Skeletal muscle cell (primary cell): Measurements from ENCODE around the gene NBPF11.
"Not testable (repeated sequence)": the region's sequence is repeated elsewhere in the genome, so short reads cannot be mapped to it uniquely, and the experiment has no call there.

ENCODE experiments used
- DNase-seq: peaks from one replicate; pipeline ENCODE4 v3.0.0-alpha.2; 2010; ENCODE audit warnings: low read depth
- H3K4me3 ChIP-seq: 2 replicates; pipeline ENCODE4 v1.5.1; 2011; ENCODE audit warnings: low read depth, mild to moderate bottlenecking, control low read depth, low read length, moderate library complexity

Gene NBPF11

GRCh38 chr1:148150945-148151344 is 1.1 kb downstream of the NBPF11 start:
- peak overlapping the region; percentile 58 for H3K4me3 ChIP-seq
- not testable (repeated sequence) for DNase-seq

- DNase-seq, H3K4me3 ChIP-seq: not testable (repeated sequence)
Observed at GRCh38 chr1:148150014-148150413, 2.1 kb downstream of the NBPF11 start.

DNA sequence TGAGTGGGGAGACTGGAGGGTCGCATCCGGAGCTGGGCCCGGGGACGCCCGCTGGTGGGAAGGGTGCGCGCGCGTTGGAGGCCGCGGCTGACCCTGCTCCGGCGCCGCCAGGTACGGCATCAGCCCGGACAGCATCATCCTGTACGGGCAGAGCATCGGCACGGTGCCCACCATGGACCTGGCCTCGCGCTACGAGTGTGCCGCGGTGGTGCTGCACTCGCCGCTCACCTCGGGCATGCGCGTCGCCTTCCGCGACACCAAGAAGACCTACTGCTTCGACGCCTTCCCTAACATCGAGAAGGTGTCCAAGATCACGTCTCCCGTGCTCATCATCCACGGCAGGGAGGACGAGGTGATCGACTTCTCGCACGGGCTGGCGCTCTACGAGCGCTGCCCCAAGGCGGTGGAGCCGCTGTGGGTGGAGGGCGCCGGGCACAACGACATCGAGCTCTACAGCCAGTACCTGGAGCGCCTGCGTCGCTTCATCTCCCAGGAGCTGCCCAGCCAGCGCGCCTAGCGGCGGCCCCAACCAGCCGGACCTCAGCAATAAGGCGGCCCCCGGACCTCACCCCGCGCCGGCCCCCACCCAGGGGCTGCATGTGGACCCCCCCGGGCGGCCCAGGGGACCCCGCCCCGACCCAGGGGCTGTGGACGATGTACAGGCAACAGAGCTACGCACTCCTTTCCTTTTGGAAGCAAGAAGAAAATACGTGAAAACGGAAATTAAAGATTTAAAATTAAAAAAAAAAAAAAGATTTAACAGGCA is 2.8 kb downstream of the NBPF11 start:
- H3K4me3 ChIP-seq, DNase-seq: not testable (repeated sequence)

- DNase-seq, H3K4me3 ChIP-seq: not testable (repeated sequence)
Observed at GRCh38 chr1:148147052-148147838, 4.8 kb downstream of the NBPF11 start.

- DNase-seq, H3K4me3 ChIP-seq: not testable (repeated sequence)
Observed at GRCh38 chr1:148146191-148146997, 5.7 kb downstream of the NBPF11 start.

DNA sequence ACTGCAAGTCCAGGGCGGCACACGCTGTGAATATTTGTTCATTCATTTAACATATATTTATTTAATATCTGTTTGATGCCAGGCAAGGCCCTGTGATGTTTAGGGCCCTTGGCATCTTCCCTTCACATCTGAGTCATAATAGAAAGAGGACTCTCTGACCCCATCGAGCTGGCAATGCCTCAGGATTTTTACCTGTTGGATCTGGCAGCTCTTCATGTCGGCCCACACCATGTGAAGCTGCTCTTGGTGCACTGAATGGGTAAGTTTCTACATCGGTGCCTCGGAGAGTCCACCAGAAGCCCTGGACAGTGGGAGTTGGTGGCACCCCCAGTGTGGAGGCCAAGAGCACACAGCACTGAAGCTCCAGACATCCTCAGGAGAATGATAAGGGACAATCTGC is 8.9 kb downstream of the NBPF11 start:
- not testable (repeated sequence) for DNase-seq, H3K4me3 ChIP-seq

- DNase-seq, H3K4me3 ChIP-seq: not testable (repeated sequence)
Observed at GRCh38 chr1:148141936-148142335, 10.1 kb downstream of the NBPF11 start.

GRCh38 chr1:148138606-148139005 is 13.5 kb downstream of the NBPF11 start:
- H3K4me3 ChIP-seq, DNase-seq: not testable (repeated sequence)

DNA sequence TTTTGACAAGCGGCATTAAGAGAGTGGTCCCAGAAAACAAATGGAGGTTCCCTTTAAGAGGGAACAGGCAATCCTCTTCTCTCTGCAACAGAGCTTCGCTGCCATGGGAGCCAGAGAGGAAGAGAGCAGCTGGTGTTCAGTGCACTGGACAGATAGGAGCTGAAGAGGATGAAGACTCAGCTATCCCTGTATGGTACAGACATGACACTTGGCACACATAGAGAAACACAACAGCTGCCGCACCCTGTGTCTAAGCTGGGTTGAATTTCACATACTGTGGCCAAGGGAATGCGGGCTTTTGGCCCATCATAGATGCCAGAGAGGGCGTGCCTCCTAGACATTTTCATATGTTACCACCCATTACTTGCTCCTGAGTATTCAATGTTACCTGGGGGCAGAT is 29.7 kb downstream of the NBPF11 start:
- peak; percentile 2 for DNase-seq
- not testable (repeated sequence) for H3K4me3 ChIP-seq

DNA sequence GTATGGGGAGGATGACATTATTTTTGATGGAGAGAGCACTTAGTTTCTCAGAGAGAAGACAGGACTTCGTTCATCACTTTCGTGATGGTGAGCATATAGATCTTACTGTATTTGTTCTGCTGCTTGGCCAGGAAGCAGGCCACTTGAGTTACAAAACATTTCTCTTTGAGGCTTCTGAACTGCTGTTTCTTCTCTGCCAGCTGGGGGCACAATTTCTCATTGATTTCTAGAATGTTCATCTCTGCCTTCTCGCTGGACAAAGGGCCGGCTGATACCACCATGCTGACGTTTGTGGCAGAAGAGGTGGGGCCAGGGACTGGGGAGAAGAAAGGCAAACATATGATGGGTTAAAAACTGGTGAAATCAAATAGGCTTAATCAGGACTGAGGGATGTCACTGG is 31.7 kb downstream of the NBPF11 start:
- not testable (repeated sequence) for DNase-seq

GRCh38 chr1:148095732-148096131 is 56.3 kb downstream of the NBPF11 start:
- not testable (repeated sequence) for H3K4me3 ChIP-seq, DNase-seq

More for the DNA sequence above, 31.7 kb downstream of the NBPF11 start:
- not testable (repeated sequence) for H3K4me3 ChIP-seq

GRCh38 chr1:148086196-148086595 is 65.9 kb downstream of the NBPF11 start:
- not testable (repeated sequence) for DNase-seq

DNA sequence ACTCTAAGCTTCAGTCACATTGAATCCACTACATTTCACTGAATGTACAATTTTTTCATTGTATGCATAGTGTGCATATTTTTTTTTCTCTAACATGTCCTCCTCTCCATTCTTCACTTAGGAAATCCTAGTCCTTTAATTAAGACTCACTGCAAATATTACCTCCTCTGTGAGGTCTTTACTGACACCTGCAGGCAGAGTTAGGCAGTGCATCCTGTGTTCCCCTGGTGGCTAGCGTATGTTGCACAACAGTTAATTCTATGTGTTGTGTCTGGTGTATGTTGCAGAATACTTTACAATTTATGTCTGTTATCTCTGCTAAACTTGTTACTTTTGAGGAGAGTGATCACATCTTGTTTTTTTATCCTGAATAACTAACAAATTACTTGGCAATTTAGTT is 70.9 kb downstream of the NBPF11 start:
- not testable (repeated sequence) for H3K4me3 ChIP-seq, DNase-seq

More at GRCh38 chr1:148086196-148086595, 65.9 kb downstream of the NBPF11 start:
- H3K4me3 ChIP-seq: not testable (repeated sequence)

DNA sequence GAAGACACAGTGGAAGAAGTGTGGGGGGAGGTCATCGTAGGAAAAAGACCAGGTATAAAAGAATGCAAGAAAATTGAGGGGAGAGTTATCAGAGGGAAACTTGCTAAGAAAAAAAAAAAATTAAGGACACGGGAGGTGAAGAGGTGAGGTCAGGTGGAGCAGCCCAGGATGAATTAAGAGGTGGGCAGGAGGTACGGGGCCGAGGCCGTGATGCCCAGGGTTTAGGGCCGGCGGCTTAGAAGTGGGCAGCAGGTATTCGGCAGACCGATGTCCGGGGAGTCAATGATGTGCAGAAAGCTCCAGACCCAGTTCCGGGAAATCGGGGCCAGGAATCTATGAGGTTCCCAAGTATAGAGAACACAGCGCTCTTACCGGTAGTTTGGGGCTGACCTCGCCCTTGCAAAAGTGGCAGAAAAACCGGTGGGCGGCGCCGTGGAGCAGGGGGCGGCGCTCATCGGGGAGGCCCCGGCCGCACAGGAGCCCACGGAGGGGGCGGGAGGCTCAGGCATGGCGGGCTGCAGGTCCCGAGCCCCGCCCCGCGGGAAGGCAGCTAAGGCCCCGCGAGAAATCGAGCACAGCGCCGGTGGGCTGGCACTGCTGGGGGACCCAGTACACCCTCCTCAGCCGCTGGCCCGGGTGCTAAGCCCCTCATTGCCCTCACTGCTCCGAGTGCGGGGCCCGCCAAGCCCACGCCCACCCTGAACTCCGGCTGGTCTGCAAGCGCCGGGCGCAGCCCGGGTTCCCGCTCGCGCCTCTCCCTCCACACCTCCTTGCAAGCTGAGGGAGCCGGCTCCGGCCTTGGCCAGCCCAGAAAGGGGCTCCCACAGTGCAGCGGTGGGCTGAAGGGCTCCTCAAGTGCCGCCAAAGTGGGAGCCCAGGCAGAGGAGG is 73.2 kb downstream of the NBPF11 start:
- DNase-seq, H3K4me3 ChIP-seq: not testable (repeated sequence)

- not testable (repeated sequence) for H3K4me3 ChIP-seq, DNase-seq
Observed at GRCh38 chr1:148078090-148078489, 74.0 kb downstream of the NBPF11 start.

- not testable (repeated sequence) for DNase-seq, H3K4me3 ChIP-seq
Observed at GRCh38 chr1:148077458-148077857, 74.6 kb downstream of the NBPF11 start.

GRCh38 chr1:148073392-148073791 is 78.7 kb downstream of the NBPF11 start:
- H3K4me3 ChIP-seq, DNase-seq: not testable (repeated sequence)

DNA sequence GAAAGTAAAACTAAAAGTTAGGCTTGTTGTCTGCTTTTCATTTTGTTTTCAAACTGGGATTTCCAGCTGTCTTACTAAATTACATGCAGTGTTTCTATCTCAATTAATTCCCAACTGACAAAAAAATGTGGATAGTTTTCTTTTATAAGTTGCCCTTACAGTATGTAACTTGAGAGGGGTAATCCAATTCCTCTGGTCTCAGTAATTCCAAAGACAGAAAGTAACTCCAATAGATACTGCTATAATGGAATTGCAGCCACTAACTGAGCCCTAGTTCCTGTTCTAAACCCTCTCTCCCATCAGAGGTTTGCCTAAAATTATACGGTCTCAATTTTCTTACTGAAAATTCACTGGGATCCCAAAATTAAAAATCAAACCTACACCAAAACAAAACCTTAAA is 83.5 kb downstream of the NBPF11 start:
- not testable (repeated sequence) for DNase-seq, H3K4me3 ChIP-seq

DNA sequence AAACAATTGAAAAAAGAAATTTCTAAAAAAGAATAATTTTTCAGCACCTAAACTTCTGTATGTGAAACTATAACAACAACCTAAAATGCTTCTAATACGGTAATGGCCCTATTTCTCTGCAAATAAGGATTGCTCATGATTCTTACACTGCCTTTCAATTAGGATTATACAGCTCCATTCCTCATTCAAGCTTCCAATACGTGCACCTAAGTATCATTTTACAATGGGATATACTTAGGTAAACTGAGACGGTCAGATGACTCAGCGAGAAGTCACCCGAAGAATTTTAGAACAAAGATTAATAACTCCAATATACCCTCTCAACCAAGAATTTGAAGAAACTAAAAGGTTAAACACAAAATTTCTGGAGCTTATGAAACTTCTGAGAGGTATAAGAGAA is 83.9 kb downstream of the NBPF11 start:
- not testable (repeated sequence) for H3K4me3 ChIP-seq, DNase-seq
